AG09319 (cell line): Measurements from ENCODE around the gene COG1.

Source experiments
- DNase-seq: peaks from one replicate; pipeline ENCODE4 v3.0.0-alpha.2; 2010; ENCODE audit warnings: low read depth; ENCODE audit errors: extremely low read depth
- TF ChIP-seq, protein P1 (sequence below): IDR thresholded peaks from 2 replicates; pipeline ENCODE4 v1.5.1; 2011; ENCODE audit warnings: low read depth, mild to moderate bottlenecking, inconsistent platforms, low read length, moderate library complexity

COG1 gene

DNA sequence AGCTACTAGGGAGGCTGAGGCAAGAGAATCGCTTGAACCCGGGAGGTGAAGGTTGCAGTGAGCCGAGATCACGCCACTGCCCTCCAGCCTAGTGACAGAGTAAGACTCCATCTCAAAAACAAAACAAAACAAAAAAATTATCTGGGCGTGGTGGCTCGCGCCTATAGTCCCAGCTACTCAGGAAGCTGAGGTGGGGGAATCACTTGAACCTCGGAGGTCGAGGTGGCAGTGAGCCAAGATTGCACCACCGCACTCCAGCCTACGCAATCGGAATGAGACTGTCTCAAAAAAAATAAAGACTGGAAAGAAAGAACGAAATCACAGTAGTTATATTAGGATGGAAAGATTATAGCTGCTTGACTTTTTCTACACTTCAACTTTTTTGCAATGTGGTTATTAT, 18.9 kb downstream of the COG1 start:
- no peak for DNase-seq
- TF ChIP-seq, protein P1, sequence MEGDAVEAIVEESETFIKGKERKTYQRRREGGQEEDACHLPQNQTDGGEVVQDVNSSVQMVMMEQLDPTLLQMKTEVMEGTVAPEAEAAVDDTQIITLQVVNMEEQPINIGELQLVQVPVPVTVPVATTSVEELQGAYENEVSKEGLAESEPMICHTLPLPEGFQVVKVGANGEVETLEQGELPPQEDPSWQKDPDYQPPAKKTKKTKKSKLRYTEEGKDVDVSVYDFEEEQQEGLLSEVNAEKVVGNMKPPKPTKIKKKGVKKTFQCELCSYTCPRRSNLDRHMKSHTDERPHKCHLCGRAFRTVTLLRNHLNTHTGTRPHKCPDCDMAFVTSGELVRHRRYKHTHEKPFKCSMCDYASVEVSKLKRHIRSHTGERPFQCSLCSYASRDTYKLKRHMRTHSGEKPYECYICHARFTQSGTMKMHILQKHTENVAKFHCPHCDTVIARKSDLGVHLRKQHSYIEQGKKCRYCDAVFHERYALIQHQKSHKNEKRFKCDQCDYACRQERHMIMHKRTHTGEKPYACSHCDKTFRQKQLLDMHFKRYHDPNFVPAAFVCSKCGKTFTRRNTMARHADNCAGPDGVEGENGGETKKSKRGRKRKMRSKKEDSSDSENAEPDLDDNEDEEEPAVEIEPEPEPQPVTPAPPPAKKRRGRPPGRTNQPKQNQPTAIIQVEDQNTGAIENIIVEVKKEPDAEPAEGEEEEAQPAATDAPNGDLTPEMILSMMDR, result no peak

DNA sequence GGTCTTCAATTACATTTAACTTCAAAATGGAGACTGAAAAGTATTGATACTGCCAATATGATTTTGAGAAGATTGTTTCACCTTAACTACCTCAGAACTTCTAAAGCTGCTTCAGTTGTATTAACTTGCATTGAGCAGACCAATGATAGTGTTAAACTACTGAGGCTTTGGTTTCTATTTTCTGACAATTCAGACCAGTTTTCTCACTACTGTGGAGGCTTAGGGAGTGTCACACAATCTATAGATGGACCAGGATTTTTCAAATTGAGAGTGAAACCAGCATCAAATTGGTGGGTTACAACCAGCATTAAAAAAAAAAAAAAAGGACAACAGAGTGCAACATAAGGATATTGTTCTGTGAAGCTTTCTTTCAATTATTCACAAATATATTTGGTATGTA, 21.2 kb downstream of the COG1 start:
- TF ChIP-seq, protein P1, result no peak
- DNase-seq, result no peak

DNA sequence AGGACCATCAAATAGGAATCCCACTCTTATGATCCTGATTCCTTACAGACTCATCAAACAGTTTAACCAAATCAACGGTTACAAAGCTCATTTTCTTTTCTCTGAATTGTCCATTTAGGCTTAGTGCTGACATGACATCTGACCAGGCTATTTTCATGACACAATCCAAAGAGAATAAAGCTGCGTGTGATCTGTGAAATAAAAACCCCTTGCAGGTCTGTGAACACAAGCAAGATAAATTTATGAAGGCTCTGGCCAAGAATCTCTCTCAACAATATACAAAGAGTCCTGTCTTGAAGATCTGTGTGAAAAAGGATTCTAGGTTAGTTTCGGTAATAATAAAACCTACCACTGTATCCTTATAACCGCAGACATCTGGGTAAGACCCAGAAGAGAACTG, 22.0 kb downstream of the COG1 start:
- TF ChIP-seq, protein P1, result no peak
- DNase-seq, result no peak

DNA sequence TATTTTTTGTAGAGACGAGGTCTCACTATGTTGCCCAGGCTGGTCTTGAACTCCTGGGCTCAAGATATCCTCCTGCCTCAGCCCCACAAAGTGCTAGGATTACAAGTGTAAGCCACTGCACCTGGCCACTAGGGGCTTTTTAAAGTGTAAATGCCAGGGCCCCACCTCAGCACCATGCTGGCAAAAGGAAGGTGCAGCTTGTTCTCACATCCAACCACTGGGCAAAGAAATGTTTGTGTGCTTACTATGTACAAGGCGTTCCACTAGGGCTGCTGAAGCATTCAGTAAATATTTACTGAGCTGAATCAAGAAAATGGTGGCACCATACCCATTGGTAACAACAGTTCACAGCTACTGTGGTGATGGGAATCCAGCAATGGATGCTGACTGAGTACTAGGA, 22.6 kb downstream of the COG1 start:
- DNase-seq, result no peak
- TF ChIP-seq, protein P1, result no peak

DNA sequence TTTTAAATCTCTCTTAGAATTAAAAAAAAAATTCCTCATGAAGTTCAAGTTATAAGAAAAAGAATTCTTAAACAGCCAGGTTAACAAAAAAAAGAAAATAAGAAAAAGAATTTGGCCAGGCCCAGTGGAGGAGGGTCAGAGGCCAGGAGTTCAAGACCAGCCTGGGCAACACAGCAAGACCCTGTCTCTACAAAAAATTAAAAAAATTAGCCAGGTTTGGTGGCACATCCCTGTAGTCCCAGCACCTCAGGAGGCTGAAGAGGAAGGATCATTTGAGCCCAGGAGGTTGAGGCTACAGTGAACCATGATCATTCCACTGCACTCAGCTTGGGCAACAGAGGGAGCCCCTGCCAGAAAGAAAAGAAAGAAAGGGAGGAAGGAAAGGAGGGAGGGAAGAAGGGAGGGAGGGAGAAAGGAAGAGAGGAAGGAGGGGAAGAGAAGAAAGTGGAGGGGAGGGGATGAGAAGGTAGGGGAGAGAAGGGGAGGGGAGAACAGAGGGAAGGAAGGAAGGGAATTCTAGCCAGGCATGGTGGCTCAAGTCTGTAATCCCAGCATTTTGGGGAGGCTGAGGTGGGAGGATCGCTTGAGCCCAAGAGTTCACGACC, 30.9 kb downstream of the COG1 start:
- TF ChIP-seq, protein P1, result no peak

DNA sequence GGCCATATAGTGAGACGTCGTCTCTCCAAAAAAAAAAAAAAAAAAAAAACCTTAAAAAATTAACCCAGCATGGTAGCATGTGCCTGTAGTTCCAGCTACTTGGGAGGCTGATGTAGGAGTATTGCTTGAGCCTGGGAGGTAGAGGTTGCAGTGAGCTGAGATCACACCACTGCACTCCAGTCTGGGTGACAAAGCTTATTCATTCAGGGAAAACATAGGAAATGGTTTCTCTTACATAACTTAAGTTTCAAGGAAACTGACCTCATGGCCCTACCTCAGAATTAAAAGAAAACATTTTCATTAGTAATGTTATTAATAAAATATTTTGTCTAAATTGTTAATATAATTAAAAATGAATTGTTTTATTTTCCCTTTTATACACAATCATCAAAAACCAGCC, 31.4 kb downstream of the COG1 start:
- no peak for DNase-seq
- TF ChIP-seq, protein P1, result no peak

More for the DNA sequence above, 30.9 kb downstream of the COG1 start:
- no peak for DNase-seq

DNA sequence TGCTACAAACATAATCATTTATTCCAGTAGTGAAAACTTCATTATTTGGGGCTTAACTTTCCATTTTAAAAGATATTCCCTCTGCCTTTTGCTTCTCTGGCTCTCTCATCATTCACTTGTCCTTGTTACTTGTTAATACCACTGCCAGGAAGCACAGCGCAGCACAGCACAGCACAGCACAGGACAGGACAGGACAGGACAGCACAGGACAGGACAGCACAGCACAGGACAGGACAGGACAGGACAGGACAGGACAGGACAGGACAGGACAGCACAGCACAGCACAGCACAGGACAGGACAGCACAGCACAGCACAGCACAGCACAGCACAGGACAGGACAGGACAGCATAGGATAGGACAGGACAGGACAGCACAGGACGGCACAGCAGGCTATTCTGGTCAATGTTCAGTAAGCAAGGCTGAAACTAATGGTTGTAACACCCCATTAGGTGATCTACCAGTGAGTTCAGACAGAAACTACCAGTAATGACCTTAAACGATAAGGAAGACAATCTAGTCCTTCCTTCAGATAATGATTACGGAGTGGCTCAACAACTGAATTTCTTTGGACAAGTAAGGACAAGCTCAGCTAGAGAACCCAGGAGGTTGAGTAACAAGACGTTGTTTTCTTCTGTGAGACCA, 31.9 kb downstream of the COG1 start:
- TF ChIP-seq, protein P1, result no peak

More for the DNA sequence above, 31.9 kb downstream of the COG1 start:
- no peak for DNase-seq
